ENCODE data around the gene PHLDB3.

- no peak for TF ChIP-seq CTCF (conservative IDR thresholded peaks at IDR 0.05; ENCODE audit: low read length)
- TF ChIP-seq EZH2phosphoT487 (IDR thresholded peaks at IDR 0.05; ENCODE audit: borderline replicate concordance, low read depth, low read length), result no peak
These were observed 1.4 kb upstream of the PHLDB3 start for GRCh38 chr19:43505941-43506340.

Data from OCI-LY7 (cell line).